Gastroesophageal sphincter (tissue), 3 donors: ENCODE data around the gene CLSTN3.
A peak's percentile ranks its signal among the peaks of the same experiment; 100 is the strongest.

Source experiments
- POLR2A ChIP-seq, 2 donors: fragments of 450-650 bp; IDR thresholded peaks; one replicate each; pipeline ENCODE4 v1.6.1; 2017; ENCODE audit warnings: antibody characterized with exemption in 2 of 2, mild to moderate bottlenecking in 2 of 2, moderate library complexity in 1 of 2
- POLR2AphosphoS5 ChIP-seq: sonication (generic); formaldehyde crosslinking; IDR thresholded peaks from one replicate; pipeline ENCODE4 v1.6.1; 2017; ENCODE audit warnings: antibody characterized with exemption
- TF ChIP-seq, protein P1 (sequence below), 4 experiments: fragments of 200-600 bp in 2 of 4; fragments of 450-650 bp in 2 of 4; sonication (generic) in 1 of 4; IDR thresholded peaks; one replicate each; pipeline ENCODE4 v1.5.1; 2017 to 2019; ENCODE audit warnings: antibody characterized with exemption in 4 of 4, mild to moderate bottlenecking in 2 of 4, moderate library complexity in 2 of 4

DNA sequence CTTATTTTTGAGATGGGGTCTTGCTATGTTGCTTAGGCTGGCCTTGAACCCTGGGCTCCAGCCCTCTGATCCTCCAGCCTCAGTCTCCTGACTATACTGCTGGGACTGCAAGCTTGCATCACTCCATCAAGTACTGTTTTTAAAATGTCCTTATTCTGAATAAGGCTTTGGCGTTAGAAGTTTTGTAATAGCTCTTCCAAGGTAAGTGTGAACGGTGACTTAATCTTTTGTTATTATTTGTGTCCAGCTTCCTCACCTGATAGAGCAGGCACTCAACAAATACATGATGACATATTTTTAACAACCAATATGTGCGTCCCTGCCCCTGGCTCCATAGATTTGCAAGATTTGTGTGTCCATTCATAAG lies 22.6 kb upstream of the CLSTN3 start:
- TF ChIP-seq, protein P1, sequence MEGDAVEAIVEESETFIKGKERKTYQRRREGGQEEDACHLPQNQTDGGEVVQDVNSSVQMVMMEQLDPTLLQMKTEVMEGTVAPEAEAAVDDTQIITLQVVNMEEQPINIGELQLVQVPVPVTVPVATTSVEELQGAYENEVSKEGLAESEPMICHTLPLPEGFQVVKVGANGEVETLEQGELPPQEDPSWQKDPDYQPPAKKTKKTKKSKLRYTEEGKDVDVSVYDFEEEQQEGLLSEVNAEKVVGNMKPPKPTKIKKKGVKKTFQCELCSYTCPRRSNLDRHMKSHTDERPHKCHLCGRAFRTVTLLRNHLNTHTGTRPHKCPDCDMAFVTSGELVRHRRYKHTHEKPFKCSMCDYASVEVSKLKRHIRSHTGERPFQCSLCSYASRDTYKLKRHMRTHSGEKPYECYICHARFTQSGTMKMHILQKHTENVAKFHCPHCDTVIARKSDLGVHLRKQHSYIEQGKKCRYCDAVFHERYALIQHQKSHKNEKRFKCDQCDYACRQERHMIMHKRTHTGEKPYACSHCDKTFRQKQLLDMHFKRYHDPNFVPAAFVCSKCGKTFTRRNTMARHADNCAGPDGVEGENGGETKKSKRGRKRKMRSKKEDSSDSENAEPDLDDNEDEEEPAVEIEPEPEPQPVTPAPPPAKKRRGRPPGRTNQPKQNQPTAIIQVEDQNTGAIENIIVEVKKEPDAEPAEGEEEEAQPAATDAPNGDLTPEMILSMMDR (IDR thresholded peaks at IDR 0.05): no peak
- no peak for TF ChIP-seq POLR2A (IDR thresholded peaks at IDR 0.05)
- TF ChIP-seq POLR2AphosphoS5: peak; percentile 4
